Skeletal muscle tissue (tissue), 4 donors: ENCODE data around the gene COQ8B. TPM values are rescaled to one million over a fixed set of nuclear protein-coding genes. Genes with fewer than 3 reads are reported as not detected.
"Not testable (repeated sequence)": the region's sequence is repeated elsewhere in the genome, so short reads cannot be mapped to it uniquely, and the experiment has no call there.

Experiments used
- H3K27ac ChIP-seq: one replicate; pipeline ENCODE4 v1.7.0; 2013; ENCODE audit warnings: mild to moderate bottlenecking, low read depth, low read length, inconsistent platforms
- H3K27me3 ChIP-seq, 3 donors: one replicate each; pipeline ENCODE4 v1.7.0; 2013; ENCODE audit warnings: low read length in 3 of 3; ENCODE audit not compliant: control insufficient read depth in 3 of 3, insufficient read depth in 3 of 3
- H3K36me3 ChIP-seq, 3 donors: one replicate each; pipeline ENCODE4 v1.7.0; 2013; ENCODE audit warnings: low read length in 3 of 3; ENCODE audit not compliant: control insufficient read depth in 3 of 3, insufficient read depth in 3 of 3
- H3K4me1 ChIP-seq, 3 donors: one replicate each; pipeline ENCODE4 v1.7.0; 2013; ENCODE audit warnings: low read length in 3 of 3, mild to moderate bottlenecking in 3 of 3; ENCODE audit not compliant: control insufficient read depth in 3 of 3, insufficient read depth in 3 of 3
- H3K4me3 ChIP-seq, 3 donors: one replicate each; pipeline ENCODE4 v1.7.0; 2013; ENCODE audit warnings: low read length in 3 of 3
- H3K9ac ChIP-seq, 3 donors: one replicate each; pipeline ENCODE4 v1.7.0; 2013; ENCODE audit warnings: low read length in 3 of 3, mild to moderate bottlenecking in 3 of 3, moderate library complexity in 2 of 3, low read depth in 1 of 3
- H3K9me3 ChIP-seq, 3 donors: one replicate each; pipeline ENCODE4 v1.7.0; 2013; ENCODE audit warnings: low read length in 3 of 3; ENCODE audit not compliant: control insufficient read depth in 3 of 3
- total RNA-seq: library from RNA; depleted of rRNA; stranded (reverse); fragments of >200 nt; gene quantifications from one replicate; pipeline ENCODE4 v1.2.3, GENCODE V29; 2014
- donor health status: Osteomylitis.

COQ8B gene
- total RNA-seq, 1 donor from 2014 or later = 19.3 TPM

GRCh38 chr19:40735013-40735771, 18.5 kb upstream of the COQ8B start:
- H3K4me1 ChIP-seq = peaks cover 7 to 12% (median 11%) of the 10 kb centered on the region in 3 donors
- H3K9ac ChIP-seq = no peak overlapping the region
- peaks cover 53 to 72% (median 70%) of the 10 kb centered on the region in 3 donors for H3K36me3 ChIP-seq
- H3K9me3 ChIP-seq = no peaks in the 10 kb centered on the region
- H3K27me3 ChIP-seq = no peaks in the 10 kb centered on the region
- no peak overlapping the region for H3K4me3 ChIP-seq
- no peak overlapping the region for H3K27ac ChIP-seq

GRCh38 chr19:40733149-40733548, 16.5 kb upstream of the COQ8B start:
- no peaks in the 10 kb centered on the region for H3K27me3 ChIP-seq
- peaks cover 49 to 62% (median 60%) of the 10 kb centered on the region in 3 donors for H3K36me3 ChIP-seq
- H3K27ac ChIP-seq = no peak overlapping the region
- no peaks in the 10 kb centered on the region for H3K4me1 ChIP-seq
- no peaks in the 10 kb centered on the region for H3K9me3 ChIP-seq
- H3K9ac ChIP-seq = no peak overlapping the region
- H3K4me3 ChIP-seq = no peak overlapping the region

- not testable (repeated sequence) for H3K9me3 ChIP-seq, H3K4me1 ChIP-seq, H3K4me3 ChIP-seq, H3K27ac ChIP-seq, H3K9ac ChIP-seq, H3K27me3 ChIP-seq
- H3K36me3 ChIP-seq = peaks cover 53 to 65% (median 62%) of the 10 kb centered on the region in 3 donors
Measured at GRCh38 chr19:40732304-40732703, 15.6 kb upstream of the COQ8B start.

- not testable (repeated sequence) for H3K9ac ChIP-seq, H3K27ac ChIP-seq, H3K27me3 ChIP-seq, H3K9me3 ChIP-seq, H3K4me3 ChIP-seq, H3K4me1 ChIP-seq
- peaks cover 53 to 65% (median 62%) of the 10 kb centered on the region in 3 donors for H3K36me3 ChIP-seq
Measured at GRCh38 chr19:40730065-40730464, 13.4 kb upstream of the COQ8B start.

GRCh38 chr19:40726279-40726678, 9.6 kb upstream of the COQ8B start:
- H3K9ac ChIP-seq = no peak overlapping the region
- peaks cover 0 to 4% (median 3%) of the 10 kb centered on the region in 3 donors for H3K4me1 ChIP-seq
- H3K9me3 ChIP-seq = no peaks in the 10 kb centered on the region
- H3K27ac ChIP-seq = no peak overlapping the region
- no peak overlapping the region for H3K4me3 ChIP-seq
- H3K27me3 ChIP-seq = no peaks in the 10 kb centered on the region
- H3K36me3 ChIP-seq = peaks cover 34 to 53% (median 38%) of the 10 kb centered on the region in 3 donors

- peaks cover 6 to 15% (median 14%) of the 10 kb centered on the region in 3 donors for H3K4me1 ChIP-seq
- H3K27me3 ChIP-seq = no peaks in the 10 kb centered on the region
- no peak overlapping the region for H3K27ac ChIP-seq
- H3K4me3 ChIP-seq = no peak overlapping the region
- no peak overlapping the region for H3K9ac ChIP-seq
- H3K9me3 ChIP-seq = no peaks in the 10 kb centered on the region
- H3K36me3 ChIP-seq = peaks cover 27 to 40% (median 30%) of the 10 kb centered on the region in 3 donors
Measured at GRCh38 chr19:40724855-40725254, 8.2 kb upstream of the COQ8B start.

- peaks cover 27 to 38% (median 27%) of the 10 kb centered on the region in 3 donors for H3K36me3 ChIP-seq
- no peak overlapping the region for H3K27ac ChIP-seq
- no peaks in the 10 kb centered on the region for H3K27me3 ChIP-seq
- H3K9ac ChIP-seq = no peak overlapping the region
- H3K4me3 ChIP-seq = no peak overlapping the region
- no peaks in the 10 kb centered on the region for H3K9me3 ChIP-seq
- H3K4me1 ChIP-seq = peaks cover 10 to 19% (median 18%) of the 10 kb centered on the region in 3 donors
Measured at GRCh38 chr19:40724315-40724714, 7.6 kb upstream of the COQ8B start.

- H3K9ac ChIP-seq = no peak overlapping the region
- H3K9me3 ChIP-seq = no peaks in the 10 kb centered on the region
- H3K27me3 ChIP-seq = no peaks in the 10 kb centered on the region
- H3K36me3 ChIP-seq = peaks cover 23 to 34% (median 27%) of the 10 kb centered on the region in 3 donors
- H3K27ac ChIP-seq = no peak overlapping the region
- H3K4me3 ChIP-seq = no peak overlapping the region
- H3K4me1 ChIP-seq = peaks cover 11 to 25% (median 23%) of the 10 kb centered on the region in 3 donors
Measured at GRCh38 chr19:40723661-40724254, 7.1 kb upstream of the COQ8B start.

GRCh38 chr19:40721936-40722661, 5.4 kb upstream of the COQ8B start:
- Histone ChIP-seq H3K9ac (peak overlapping the region in 1 of 3 donors; percentile 20), H3K36me3 (peaks cover 14 to 22% (median 16%) of the 10 kb centered on the region in 3 donors), H3K4me3 (no peak overlapping the region), H3K27ac (no peak overlapping the region), H3K9me3 (no peaks in the 10 kb centered on the region), H3K27me3 (no peaks in the 10 kb centered on the region), H3K4me1 (peaks cover 25 to 39% (median 38%) of the 10 kb centered on the region in 3 donors)

- Histone ChIP-seq H3K9ac (no peak overlapping the region), H3K4me3 (peak overlapping the region in 1 of 3 donors; percentile 59)
Measured at GRCh38 chr19:40721140-40721486, 4.4 kb upstream of the COQ8B start.

More at GRCh38 chr19:40721140-40721486, 4.4 kb upstream of the COQ8B start:
- Histone ChIP-seq H3K9me3 (no peaks in the 10 kb centered on the region), H3K27me3 (no peaks in the 10 kb centered on the region), H3K36me3 (peaks cover 7 to 15% (median 8%) of the 10 kb centered on the region in 3 donors), H3K4me1 (peaks cover 30 to 44% (median 42%) of the 10 kb centered on the region in 3 donors), H3K27ac (peak overlapping the region; percentile 96)
